GM10248 (cell line): ENCODE data around the gene ARHGAP24.
"Not testable (repeated sequence)": the region's sequence is repeated elsewhere in the genome, so short reads cannot be mapped to it uniquely, and the experiment has no call there.

Experiments used
- CTCF ChIA-PET: fragments of 300-600 bp; sonication (Branson Sonifier 250); formaldehyde crosslinking; extraction: SDS; loops from one replicate; lab custom pipeline; 2021; ENCODE audit warnings: antibody characterized with exemption; lab: Yijun Ruan, JAX
- POLR2A ChIA-PET: fragments of 350-650 bp; sonication (Branson Sonifier 250); formaldehyde crosslinking; extraction: SDS; loops from one replicate; lab custom pipeline; 2020; ENCODE audit warnings: antibody characterized with exemption; lab: Yijun Ruan, JAX
- DNase-seq: peaks from one replicate; pipeline ENCODE4 v3.0.0; 2012; ENCODE audit errors: extremely low spot score
- TF ChIP-seq, protein P1 (sequence below): IDR thresholded peaks from 2 replicates; pipeline ENCODE4 v1.5.1; 2012; ENCODE audit warnings: mild to moderate bottlenecking, low read depth; ENCODE audit errors: extremely low read depth, missing control alignments, control extremely low read depth

ARHGAP24 gene

DNA sequence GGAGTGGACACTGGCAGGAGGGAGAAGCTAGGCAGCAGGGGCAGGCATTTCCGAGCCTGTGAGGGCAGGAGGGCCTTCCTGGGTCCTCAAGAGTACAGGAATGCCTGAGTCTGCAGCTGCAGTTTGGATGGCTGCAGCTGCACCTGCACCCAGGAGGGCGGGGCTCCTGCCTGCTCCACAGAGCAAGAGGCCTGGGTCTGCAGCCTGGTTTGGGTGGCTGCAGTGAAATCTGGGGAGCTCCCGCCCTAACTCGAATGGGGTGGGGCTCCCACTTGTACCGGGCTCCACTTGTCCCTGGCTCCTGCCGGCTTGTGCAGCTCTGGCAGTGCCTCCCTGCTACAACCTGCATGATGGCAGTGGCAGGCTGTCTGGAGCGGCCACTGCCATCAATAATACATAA is 436.0 kb downstream of the ARHGAP24 start:
- ChIA-PET POLR2A (no interaction called here), CTCF (interaction anchor here (1.2 to 1.5 kb wide), 3 partner anchors 10 to 87 kb away, joined by 3 read pairs; no protein-coding TSS in a partner anchor)
- TF ChIP-seq, protein P1, sequence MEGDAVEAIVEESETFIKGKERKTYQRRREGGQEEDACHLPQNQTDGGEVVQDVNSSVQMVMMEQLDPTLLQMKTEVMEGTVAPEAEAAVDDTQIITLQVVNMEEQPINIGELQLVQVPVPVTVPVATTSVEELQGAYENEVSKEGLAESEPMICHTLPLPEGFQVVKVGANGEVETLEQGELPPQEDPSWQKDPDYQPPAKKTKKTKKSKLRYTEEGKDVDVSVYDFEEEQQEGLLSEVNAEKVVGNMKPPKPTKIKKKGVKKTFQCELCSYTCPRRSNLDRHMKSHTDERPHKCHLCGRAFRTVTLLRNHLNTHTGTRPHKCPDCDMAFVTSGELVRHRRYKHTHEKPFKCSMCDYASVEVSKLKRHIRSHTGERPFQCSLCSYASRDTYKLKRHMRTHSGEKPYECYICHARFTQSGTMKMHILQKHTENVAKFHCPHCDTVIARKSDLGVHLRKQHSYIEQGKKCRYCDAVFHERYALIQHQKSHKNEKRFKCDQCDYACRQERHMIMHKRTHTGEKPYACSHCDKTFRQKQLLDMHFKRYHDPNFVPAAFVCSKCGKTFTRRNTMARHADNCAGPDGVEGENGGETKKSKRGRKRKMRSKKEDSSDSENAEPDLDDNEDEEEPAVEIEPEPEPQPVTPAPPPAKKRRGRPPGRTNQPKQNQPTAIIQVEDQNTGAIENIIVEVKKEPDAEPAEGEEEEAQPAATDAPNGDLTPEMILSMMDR, result no peak
- DNase-seq, result no peak

GRCh38 chr4:85913931-85914694 is 439.2 kb downstream of the ARHGAP24 start:
- DNase-seq, result no peak
- ChIA-PET POLR2A (no interaction called here), CTCF (interaction anchor here (1.6 kb wide), 1 partner anchor 38 kb away, joined by 3 read pairs; no protein-coding TSS in a partner anchor)
- TF ChIP-seq, protein P1, result no peak

DNA sequence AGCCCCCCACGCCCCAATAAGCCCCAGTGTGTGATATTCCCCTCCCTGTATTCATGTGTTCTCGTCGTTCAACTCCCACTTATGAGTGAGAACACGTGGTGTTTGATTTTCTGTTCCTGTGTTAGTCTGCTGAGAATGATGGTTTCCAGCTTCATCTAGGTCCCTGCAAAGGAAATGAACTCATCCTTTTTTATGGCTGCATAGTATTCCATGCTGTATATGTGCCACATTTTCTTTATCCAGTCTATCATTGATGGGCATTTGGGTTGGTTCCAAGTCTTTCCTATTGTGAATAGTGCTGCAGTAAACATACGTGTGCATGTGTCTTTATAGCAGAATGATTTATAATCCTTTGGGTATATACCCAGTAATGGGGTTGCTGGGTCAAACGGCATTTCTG is 440.6 kb downstream of the ARHGAP24 start:
- DNase-seq, CTCF ChIA-PET, POLR2A ChIA-PET: not testable (repeated sequence)

- no peak for DNase-seq
- CTCF ChIA-PET, result no interaction called here
Measured at GRCh38 chr4:85919200-85919887, 444.4 kb downstream of the ARHGAP24 start.

DNA sequence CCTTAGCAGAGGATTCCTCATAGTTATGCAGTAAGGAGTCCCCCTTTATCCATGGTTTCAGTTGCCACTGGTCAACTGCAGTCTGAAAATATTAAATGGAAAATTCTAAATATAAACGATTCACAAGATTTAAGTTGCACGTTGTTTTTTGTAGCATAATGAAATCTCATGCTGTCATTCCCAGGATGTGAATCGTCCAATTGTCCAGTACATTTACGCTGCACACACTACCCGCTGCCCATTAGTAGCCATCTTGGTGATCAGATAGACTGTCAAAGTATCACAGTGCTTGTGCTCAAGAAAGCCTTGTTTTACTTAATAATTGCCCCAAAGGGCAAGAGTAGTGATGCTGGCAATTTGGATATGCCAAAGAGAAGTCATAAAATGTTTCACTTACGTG is 450.1 kb downstream of the ARHGAP24 start:
- POLR2A ChIA-PET, result no interaction called here
- no peak for DNase-seq
- CTCF ChIA-PET, result no interaction called here
- TF ChIP-seq, protein P1, result no peak

More at GRCh38 chr4:85919200-85919887, 444.4 kb downstream of the ARHGAP24 start:
- POLR2A ChIA-PET, result no interaction called here
- TF ChIP-seq, protein P1, result no peak

- ChIA-PET POLR2A (no interaction called here), CTCF (interaction anchor here (2.1 kb wide), 1 partner anchor 19 kb away, joined by 6 read pairs; no protein-coding TSS in a partner anchor)
- TF ChIP-seq, protein P1, result no peak
- DNase-seq, result no peak
Measured at GRCh38 chr4:85928775-85929591, 454.0 kb downstream of the ARHGAP24 start.
